Measurements from ENCODE around the gene LRRC8E.

DNA sequence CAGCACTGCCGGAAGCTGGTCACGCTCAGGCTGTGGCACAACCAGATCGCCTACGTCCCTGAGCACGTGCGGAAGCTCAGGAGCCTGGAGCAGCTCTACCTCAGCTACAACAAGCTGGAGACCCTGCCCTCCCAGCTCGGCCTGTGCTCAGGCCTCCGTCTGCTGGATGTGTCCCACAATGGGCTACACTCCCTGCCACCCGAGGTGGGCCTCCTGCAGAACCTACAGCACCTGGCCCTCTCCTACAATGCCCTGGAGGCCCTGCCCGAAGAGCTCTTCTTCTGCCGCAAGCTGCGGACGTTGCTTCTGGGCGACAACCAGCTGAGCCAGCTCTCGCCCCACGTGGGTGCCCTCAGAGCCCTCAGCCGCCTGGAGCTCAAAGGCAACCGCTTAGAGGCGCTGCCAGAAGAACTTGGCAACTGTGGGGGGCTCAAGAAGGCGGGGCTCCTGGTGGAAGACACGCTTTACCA lies 12.1 kb downstream of the LRRC8E start:
- TF ChIP-seq RORB (CRISPR knock-in tag; IDR thresholded peaks at IDR 0.05) = no peak
- TF ChIP-seq, protein P1, sequence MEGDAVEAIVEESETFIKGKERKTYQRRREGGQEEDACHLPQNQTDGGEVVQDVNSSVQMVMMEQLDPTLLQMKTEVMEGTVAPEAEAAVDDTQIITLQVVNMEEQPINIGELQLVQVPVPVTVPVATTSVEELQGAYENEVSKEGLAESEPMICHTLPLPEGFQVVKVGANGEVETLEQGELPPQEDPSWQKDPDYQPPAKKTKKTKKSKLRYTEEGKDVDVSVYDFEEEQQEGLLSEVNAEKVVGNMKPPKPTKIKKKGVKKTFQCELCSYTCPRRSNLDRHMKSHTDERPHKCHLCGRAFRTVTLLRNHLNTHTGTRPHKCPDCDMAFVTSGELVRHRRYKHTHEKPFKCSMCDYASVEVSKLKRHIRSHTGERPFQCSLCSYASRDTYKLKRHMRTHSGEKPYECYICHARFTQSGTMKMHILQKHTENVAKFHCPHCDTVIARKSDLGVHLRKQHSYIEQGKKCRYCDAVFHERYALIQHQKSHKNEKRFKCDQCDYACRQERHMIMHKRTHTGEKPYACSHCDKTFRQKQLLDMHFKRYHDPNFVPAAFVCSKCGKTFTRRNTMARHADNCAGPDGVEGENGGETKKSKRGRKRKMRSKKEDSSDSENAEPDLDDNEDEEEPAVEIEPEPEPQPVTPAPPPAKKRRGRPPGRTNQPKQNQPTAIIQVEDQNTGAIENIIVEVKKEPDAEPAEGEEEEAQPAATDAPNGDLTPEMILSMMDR (IDR thresholded peaks at IDR 0.05) = no peak
- TF ChIP-seq, protein P2, sequence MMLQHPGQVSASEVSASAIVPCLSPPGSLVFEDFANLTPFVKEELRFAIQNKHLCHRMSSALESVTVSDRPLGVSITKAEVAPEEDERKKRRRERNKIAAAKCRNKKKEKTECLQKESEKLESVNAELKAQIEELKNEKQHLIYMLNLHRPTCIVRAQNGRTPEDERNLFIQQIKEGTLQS (CRISPR knock-in tag; conservative IDR thresholded peaks at IDR 0.05) = no peak
- TF ChIP-seq ZNF317 (CRISPR knock-in tag; IDR thresholded peaks at IDR 0.05; ENCODE audit: borderline replicate concordance, low read depth) = no peak
- no peak for TF ChIP-seq JUN (CRISPR knock-in tag; IDR thresholded peaks at IDR 0.05)
- TF ChIP-seq CREB1 (CRISPR knock-in tag; IDR thresholded peaks at IDR 0.05) = no peak
- no peak for TF ChIP-seq FOXP1 (CRISPR knock-in tag; IDR thresholded peaks at IDR 0.05; ENCODE audit: borderline replicate concordance)
- TF ChIP-seq, protein P3, sequence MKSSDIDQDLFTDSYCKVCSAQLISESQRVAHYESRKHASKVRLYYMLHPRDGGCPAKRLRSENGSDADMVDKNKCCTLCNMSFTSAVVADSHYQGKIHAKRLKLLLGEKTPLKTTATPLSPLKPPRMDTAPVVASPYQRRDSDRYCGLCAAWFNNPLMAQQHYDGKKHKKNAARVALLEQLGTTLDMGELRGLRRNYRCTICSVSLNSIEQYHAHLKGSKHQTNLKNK (CRISPR knock-in tag; IDR thresholded peaks at IDR 0.05) = no peak

Measured in WTC11 (cell line).